ENCODE data around the gene MRPL18. TPM values are rescaled to one million over a fixed set of nuclear protein-coding genes. Genes with fewer than 3 reads are reported as not detected.
"Not testable (repeated sequence)": the region's sequence is repeated elsewhere in the genome, so short reads cannot be mapped to it uniquely, and the experiment has no call there.

Gene MRPL18
- total RNA-seq, 1 experiment from 2014 or later: 95.2 TPM

DNA sequence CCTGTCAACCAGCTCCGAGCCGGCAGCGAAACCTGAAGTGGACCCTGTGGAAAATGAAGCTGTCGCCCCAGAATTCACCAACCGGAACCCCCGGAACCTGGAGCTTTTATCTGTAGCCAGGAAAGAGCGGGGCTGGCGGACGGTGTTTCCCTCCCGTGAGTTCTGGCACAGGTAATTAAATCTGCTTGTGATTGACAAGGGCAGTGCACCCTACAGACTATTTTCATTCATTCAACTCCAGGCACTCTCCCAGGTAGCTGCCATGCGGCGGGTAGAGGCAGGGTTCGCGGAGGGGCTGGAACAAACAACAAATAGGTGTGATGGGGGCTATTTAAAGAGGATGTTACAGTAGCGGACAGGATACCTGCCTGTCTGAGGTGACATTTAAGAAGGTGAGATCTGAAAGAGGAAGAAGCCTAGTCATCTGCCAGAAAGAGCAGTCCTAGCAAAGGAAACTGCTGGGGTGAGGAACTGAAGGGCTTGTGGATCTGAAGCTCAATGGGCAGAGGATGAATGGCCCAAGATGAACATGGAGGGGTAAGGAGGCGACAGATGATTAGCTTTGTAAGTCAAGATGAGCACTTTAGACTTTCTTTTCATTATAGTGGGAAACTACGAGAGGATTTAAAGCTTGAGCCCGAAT lies 810 bp downstream of the MRPL18 start:
- TF ChIP-seq, protein P1, sequence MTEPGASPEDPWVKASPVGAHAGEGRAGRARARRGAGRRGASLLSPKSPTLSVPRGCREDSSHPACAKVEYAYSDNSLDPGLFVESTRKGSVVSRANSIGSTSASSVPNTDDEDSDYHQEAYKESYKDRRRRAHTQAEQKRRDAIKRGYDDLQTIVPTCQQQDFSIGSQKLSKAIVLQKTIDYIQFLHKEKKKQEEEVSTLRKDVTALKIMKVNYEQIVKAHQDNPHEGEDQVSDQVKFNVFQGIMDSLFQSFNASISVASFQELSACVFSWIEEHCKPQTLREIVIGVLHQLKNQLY (CRISPR knock-in tag; IDR thresholded peaks at IDR 0.05): no peak
- TF ChIP-seq CREB1 (CRISPR knock-in tag; IDR thresholded peaks at IDR 0.05): no peak
- TF ChIP-seq RELA (CRISPR knock-in tag; IDR thresholded peaks at IDR 0.05; ENCODE audit: borderline replicate concordance): no peak
- TF ChIP-seq, protein P2, sequence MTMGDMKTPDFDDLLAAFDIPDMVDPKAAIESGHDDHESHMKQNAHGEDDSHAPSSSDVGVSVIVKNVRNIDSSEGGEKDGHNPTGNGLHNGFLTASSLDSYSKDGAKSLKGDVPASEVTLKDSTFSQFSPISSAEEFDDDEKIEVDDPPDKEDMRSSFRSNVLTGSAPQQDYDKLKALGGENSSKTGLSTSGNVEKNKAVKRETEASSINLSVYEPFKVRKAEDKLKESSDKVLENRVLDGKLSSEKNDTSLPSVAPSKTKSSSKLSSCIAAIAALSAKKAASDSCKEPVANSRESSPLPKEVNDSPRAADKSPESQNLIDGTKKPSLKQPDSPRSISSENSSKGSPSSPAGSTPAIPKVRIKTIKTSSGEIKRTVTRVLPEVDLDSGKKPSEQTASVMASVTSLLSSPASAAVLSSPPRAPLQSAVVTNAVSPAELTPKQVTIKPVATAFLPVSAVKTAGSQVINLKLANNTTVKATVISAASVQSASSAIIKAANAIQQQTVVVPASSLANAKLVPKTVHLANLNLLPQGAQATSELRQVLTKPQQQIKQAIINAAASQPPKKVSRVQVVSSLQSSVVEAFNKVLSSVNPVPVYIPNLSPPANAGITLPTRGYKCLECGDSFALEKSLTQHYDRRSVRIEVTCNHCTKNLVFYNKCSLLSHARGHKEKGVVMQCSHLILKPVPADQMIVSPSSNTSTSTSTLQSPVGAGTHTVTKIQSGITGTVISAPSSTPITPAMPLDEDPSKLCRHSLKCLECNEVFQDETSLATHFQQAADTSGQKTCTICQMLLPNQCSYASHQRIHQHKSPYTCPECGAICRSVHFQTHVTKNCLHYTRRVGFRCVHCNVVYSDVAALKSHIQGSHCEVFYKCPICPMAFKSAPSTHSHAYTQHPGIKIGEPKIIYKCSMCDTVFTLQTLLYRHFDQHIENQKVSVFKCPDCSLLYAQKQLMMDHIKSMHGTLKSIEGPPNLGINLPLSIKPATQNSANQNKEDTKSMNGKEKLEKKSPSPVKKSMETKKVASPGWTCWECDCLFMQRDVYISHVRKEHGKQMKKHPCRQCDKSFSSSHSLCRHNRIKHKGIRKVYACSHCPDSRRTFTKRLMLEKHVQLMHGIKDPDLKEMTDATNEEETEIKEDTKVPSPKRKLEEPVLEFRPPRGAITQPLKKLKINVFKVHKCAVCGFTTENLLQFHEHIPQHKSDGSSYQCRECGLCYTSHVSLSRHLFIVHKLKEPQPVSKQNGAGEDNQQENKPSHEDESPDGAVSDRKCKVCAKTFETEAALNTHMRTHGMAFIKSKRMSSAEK (CRISPR knock-in tag; IDR thresholded peaks at IDR 0.05; ENCODE audit: borderline replicate concordance): no peak
- TF ChIP-seq, protein P3, sequence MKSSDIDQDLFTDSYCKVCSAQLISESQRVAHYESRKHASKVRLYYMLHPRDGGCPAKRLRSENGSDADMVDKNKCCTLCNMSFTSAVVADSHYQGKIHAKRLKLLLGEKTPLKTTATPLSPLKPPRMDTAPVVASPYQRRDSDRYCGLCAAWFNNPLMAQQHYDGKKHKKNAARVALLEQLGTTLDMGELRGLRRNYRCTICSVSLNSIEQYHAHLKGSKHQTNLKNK (CRISPR knock-in tag; IDR thresholded peaks at IDR 0.05): no peak
- TF ChIP-seq TEAD4 (CRISPR knock-in tag; IDR thresholded peaks at IDR 0.05): no peak
- TF ChIP-seq, protein P4, sequence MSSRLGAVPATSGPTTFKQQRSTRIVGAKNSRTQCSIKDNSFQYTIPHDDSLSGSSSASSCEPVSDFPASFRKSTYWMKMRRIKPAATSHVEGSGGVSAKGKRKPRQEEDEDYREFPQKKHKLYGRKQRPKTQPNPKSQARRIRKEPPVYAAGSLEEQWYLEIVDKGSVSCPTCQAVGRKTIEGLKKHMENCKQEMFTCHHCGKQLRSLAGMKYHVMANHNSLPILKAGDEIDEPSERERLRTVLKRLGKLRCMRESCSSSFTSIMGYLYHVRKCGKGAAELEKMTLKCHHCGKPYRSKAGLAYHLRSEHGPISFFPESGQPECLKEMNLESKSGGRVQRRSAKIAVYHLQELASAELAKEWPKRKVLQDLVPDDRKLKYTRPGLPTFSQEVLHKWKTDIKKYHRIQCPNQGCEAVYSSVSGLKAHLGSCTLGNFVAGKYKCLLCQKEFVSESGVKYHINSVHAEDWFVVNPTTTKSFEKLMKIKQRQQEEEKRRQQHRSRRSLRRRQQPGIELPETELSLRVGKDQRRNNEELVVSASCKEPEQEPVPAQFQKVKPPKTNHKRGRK (CRISPR knock-in tag; IDR thresholded peaks at IDR 0.05; ENCODE audit: borderline replicate concordance): no peak
- TF ChIP-seq, protein P5, sequence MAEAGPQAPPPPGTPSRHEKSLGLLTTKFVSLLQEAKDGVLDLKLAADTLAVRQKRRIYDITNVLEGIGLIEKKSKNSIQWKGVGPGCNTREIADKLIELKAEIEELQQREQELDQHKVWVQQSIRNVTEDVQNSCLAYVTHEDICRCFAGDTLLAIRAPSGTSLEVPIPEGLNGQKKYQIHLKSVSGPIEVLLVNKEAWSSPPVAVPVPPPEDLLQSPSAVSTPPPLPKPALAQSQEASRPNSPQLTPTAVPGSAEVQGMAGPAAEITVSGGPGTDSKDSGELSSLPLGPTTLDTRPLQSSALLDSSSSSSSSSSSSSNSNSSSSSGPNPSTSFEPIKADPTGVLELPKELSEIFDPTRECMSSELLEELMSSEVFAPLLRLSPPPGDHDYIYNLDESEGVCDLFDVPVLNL (CRISPR knock-in tag; IDR thresholded peaks at IDR 0.05; ENCODE audit: borderline replicate concordance, low read depth): no peak
- no peak for TF ChIP-seq CBFB (CRISPR knock-in tag; IDR thresholded peaks at IDR 0.05; ENCODE audit: low read depth)
- no peak for TF ChIP-seq EMX1 (CRISPR knock-in tag; IDR thresholded peaks at IDR 0.05)
- TF ChIP-seq ZNF396 (CRISPR knock-in tag; IDR thresholded peaks at IDR 0.05; ENCODE audit: borderline replicate concordance): no peak
- no peak for TF ChIP-seq SP1 (CRISPR knock-in tag; conservative IDR thresholded peaks at IDR 0.05)
- TF ChIP-seq TP53 (CRISPR knock-in tag; IDR thresholded peaks at IDR 0.05): no peak
- no peak for TF ChIP-seq NR2C2 (CRISPR knock-in tag; IDR thresholded peaks at IDR 0.05)
- TF ChIP-seq, protein P6, sequence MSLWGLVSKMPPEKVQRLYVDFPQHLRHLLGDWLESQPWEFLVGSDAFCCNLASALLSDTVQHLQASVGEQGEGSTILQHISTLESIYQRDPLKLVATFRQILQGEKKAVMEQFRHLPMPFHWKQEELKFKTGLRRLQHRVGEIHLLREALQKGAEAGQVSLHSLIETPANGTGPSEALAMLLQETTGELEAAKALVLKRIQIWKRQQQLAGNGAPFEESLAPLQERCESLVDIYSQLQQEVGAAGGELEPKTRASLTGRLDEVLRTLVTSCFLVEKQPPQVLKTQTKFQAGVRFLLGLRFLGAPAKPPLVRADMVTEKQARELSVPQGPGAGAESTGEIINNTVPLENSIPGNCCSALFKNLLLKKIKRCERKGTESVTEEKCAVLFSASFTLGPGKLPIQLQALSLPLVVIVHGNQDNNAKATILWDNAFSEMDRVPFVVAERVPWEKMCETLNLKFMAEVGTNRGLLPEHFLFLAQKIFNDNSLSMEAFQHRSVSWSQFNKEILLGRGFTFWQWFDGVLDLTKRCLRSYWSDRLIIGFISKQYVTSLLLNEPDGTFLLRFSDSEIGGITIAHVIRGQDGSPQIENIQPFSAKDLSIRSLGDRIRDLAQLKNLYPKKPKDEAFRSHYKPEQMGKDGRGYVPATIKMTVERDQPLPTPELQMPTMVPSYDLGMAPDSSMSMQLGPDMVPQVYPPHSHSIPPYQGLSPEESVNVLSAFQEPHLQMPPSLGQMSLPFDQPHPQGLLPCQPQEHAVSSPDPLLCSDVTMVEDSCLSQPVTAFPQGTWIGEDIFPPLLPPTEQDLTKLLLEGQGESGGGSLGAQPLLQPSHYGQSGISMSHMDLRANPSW (CRISPR knock-in tag; conservative IDR thresholded peaks at IDR 0.05; ENCODE audit: low read depth): no peak
- TF ChIP-seq, protein P7, sequence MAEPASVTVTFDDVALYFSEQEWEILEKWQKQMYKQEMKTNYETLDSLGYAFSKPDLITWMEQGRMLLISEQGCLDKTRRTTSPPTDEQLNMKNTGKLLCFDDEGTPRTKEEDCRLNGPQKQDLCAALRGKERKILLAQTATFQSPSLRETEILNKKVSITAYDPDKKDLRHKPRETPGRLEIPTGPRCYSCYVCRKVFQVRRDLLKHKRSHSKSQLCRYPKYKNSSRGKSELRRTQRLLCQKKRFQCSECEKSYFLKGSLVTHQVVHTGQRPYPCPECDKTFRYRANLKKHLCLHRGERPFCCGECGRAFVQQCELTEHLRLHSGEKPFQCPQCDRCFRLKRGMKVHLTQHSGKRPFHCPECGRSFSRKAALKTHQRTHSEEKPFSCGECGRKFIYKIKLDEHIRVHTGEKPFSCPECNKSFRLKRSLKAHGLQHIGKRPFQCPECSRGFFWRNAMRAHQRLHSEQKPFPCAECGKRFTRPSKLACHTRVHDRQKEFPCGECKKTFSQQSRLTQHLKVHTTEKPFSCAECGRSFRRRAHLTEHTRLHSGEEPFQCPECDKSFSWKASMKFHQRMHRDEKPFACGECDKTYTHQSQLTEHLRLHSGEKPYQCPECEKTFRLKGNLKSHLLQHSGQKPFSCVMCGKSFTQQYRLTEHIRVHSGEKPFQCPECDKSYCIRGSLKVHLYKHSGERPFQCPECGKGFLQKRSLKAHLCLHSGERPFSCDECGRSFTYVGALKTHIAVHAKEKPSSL (CRISPR knock-in tag; conservative IDR thresholded peaks at IDR 0.05): no peak
- TF ChIP-seq ATF1 (CRISPR knock-in tag; IDR thresholded peaks at IDR 0.05): no peak
- peak overlapping the region; percentile 99 for H3K27ac Mint-ChIP-seq
- H3K4me1 Mint-ChIP-seq: peaks cover 45% of the 10 kb centered on the region
- ATAC-seq (no peak), DNase-seq (ENCODE audit: low spot score) (no peak)
- H3K9me3 Mint-ChIP-seq: no peaks in the 10 kb centered on the region
- CTCF ChIA-PET: interaction anchor here (0.9 to 2.6 kb wide), 7 partner anchors 29 to 297 kb away, joined by 3 to 11 read pairs (median 4); partner anchors contain the start of genes ACAT2 and SOD2
- POLR2A ChIA-PET: interaction anchor here (1.0 to 3.5 kb wide), 8 partner anchors 9 to 64 kb away, joined by 3 to 32 read pairs (median 4); partner anchors contain the start of genes ACAT2, PNLDC1 and WTAP
- peak overlapping the region; percentile 99 for H3K4me3 Mint-ChIP-seq
- H3K27me3 Mint-ChIP-seq (ENCODE audit: low read depth): no peaks in the 10 kb centered on the region
- peaks cover 62% of the 10 kb centered on the region for H3K36me3 Mint-ChIP-seq

DNA sequence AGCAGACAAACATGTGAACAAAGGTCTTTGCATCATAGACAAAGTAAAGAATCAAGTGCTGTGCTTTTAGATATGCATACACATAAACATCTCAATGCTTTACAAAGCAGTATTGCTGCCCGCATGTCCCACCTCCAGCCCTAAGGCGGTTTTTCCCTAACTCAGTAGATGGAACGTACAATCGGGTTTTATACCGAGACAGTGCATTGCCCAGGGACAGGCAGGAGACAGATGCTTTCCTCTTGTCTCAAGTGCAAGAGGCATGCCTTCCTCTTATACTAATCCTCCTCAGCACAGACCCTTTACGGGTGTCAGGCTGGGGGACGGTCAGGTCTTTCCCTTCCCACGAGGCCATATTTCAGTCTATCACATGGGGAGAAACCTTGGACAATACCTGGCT lies 4.7 kb downstream of the MRPL18 start:
- DNase-seq (ENCODE audit: low spot score); H3K27ac Mint-ChIP-seq; H3K27me3 Mint-ChIP-seq (ENCODE audit: low read depth); ATAC-seq; H3K4me3 Mint-ChIP-seq; CTCF ChIA-PET; H3K9me3 Mint-ChIP-seq; POLR2A ChIA-PET: not testable (repeated sequence)
- peaks cover 62% of the 10 kb centered on the region for H3K36me3 Mint-ChIP-seq
- H3K4me1 Mint-ChIP-seq: peaks cover 27% of the 10 kb centered on the region
